GM19025 (cell line): Measurements from ENCODE around the gene ADGRG6.

Experiments used
- ATAC-seq: cut with Tn5 transposase; IDR thresholded peaks from one replicate; pipeline ENCODE4 v1.9.1; 2021; ENCODE audit warnings: mild to moderate bottlenecking, low read depth, moderate library complexity; ENCODE audit not compliant: unreplicated experiment

ADGRG6 gene

DNA sequence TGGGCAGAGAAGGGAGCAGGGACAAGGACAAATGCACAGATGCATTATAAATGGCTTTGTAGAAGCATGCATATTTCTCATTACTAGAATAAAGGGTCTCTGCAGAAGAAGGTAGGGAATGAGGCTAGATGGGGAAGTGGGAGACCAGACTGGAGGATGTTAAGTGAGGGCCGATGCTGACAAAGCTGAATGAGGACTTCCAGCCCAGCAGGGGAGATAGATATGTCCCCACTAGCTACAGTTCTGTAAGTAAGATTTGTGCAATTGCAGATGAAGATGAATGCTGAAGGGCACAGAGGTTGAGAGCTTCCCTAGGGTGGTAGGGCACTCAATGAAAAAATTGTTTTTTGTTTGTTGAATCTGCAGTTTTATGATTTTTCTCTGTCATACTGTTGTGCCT lies 16.9 kb downstream of the ADGRG6 start:
- ATAC-seq = no peak

DNA sequence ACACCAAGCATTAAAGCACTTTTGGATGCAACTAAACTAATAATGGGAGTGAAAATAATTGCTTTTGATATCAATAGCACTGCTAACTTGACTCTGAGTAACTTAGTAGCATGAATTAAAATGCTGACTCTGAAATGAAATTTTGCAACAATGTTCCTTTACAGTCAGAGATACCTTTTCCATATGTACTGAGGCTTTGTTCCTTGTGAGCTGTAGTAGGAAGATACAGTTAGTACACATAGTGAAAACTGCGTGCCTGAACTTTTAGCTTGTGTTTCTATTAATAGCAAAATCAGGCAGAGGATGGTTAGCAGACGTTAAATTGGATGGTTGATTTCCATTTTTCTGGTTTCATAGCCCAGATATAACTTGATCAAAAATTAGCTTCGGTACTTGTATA lies 18.6 kb downstream of the ADGRG6 start:
- no peak for ATAC-seq

DNA sequence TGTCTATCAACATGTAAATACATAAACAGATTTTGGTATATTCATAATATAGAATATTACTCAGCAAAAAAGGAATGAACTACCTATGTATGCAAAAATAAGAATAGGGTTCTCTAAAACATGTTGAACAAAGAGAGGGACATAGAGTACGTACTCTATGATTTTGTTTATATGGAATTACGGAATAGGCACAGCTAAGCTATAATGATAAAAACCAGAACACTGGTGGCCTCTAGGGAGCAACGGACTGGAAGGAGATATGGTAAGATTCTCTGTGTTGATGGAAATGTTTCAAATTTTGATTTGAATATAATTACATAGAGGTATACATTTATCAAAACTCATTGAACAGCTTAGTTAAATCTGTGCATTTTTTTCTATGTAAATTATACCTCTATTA lies 19.6 kb downstream of the ADGRG6 start:
- ATAC-seq = no peak

DNA sequence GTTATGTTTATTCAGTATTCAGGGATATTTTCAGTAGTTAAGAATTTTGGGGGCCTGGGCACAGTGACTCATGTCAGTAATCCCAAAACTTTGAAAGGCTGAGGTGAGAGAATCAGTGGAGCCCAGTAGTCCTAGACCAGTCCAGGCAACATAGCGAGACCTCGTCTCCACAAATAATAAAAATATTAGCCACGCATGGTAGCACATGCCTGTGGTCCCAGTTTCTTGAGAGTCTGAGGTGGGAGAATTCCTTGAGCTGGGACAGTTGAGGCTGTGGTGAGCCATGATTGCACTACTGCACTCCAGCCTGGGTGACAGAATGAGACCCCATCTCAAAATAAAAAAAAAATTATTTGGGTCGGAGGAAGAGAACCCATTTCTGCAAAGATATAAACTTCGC lies 20.3 kb downstream of the ADGRG6 start:
- no peak for ATAC-seq

DNA sequence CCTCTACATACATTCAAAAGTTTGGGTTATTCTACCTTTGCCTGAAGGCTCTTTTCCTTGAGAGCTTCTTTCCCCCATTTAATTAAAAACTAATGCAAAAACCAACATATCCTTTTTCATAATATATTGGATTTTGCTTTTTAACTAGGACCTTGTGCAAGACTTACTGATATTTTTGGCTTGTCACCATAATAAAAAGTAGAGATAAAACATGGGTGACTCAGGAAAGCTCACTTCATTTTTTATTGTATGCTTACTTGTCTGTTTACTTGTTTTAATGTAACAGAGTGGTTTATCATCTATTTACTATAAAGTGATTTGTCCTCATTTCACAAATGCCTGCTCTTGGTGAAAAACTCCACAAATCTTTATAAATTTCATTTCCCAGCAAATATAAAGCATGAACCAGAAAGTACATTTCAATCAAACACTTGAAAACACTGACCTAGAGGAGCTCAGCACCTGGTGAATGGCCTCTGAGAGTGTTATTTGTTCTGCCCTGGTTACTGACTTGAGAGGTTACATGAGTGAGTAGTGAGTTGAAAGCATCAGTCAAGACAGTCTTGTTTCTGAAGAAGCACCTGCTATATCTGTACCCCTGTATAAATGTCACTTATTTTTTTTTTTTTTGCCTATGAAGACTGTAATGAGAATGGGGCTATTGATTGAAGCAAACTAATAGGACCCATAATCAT lies 20.8 kb downstream of the ADGRG6 start:
- ATAC-seq = no peak

DNA sequence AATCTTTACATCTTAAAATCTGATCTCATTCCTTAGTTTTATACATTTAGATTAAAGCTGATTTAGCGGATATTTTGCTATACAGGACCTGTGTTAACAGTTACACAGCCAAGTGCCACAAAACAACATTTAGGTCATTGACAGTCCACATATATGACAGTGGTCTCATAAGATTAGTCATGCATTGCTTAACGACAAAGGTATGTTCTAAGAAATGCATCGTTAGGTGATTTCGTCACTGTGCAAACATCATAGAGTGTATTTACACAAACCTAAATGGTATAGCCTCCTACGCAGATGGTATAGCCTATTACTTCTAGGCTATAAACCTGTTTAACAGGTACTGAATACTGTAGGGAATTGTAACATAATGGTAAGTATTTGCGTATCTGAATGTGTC lies 21.6 kb downstream of the ADGRG6 start:
- ATAC-seq = no peak

DNA sequence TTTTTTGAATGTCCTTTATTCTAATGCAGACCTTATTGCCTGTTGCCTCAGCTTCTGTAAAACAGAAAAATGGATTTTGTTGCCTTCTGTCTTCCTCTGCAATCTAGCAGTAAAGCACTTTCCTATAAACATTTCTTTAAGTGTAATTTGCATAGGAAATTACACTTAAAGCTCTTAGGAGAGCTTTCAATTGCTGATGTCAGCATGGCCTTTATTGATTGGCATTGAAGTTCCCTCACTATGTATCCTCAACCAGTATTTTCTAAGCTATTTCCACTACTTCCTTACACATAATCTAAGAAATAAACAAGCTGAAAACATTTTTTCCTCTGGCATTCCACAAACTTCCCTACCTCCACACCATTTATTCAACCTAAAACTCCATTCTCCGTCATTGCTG lies 22.3 kb downstream of the ADGRG6 start:
- ATAC-seq = no peak

DNA sequence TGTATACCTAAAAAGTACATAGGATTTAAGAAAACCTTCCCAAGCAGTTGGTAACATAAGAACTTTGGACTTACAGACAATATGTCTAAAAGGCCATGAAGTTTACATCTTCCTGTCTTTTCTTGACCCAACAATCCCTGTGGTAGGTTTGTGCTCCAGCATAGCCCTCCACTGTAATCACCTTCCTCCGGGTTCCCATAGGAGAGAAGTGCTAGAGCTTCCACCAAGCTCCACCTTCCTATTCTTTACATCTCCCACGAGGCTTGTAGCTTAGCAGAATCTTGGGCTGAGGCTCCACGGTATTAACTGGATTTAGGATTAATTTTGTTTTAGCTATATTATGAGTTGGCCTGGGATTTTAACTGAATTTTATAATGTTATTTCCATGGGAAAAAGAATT lies 23.3 kb downstream of the ADGRG6 start:
- ATAC-seq = no peak

DNA sequence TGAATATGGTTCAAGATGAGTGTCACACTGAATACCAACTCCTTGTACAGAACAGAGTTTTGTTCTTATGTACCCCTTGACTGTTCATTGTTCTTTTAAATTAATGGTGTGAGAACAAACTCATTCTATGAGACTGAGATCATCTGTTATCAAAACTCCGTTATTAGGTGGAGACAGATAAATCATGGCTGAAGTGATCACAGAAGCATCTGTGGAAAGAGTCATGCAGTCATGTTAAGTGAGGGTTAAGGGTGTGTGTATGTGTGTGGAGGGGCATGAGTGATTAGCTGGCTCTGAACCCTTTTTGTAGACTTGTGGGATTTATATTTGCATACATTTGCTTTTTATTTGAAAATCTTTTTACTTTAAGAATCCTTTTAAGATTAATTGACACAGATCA lies 24.7 kb downstream of the ADGRG6 start:
- ATAC-seq = no peak

DNA sequence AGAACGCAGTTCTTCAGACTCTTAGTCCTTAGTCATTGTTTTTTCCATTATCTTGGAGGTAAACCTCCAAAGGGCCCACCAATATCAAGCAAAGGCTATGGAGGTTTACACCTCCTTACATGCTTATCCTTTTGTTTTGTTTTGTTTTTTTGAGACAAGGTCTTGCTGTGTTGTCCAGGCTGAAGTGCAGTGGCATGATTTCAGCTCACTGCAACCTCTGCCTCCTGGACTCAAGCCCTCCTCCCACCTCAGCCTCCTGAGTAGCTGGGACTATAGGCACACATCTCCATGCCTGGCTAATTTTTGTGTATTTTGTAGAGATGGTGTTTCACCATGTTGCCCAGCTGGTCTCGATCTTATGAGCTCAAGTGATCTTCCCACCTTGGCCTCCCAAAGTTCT lies 26.3 kb downstream of the ADGRG6 start:
- ATAC-seq = no peak

DNA sequence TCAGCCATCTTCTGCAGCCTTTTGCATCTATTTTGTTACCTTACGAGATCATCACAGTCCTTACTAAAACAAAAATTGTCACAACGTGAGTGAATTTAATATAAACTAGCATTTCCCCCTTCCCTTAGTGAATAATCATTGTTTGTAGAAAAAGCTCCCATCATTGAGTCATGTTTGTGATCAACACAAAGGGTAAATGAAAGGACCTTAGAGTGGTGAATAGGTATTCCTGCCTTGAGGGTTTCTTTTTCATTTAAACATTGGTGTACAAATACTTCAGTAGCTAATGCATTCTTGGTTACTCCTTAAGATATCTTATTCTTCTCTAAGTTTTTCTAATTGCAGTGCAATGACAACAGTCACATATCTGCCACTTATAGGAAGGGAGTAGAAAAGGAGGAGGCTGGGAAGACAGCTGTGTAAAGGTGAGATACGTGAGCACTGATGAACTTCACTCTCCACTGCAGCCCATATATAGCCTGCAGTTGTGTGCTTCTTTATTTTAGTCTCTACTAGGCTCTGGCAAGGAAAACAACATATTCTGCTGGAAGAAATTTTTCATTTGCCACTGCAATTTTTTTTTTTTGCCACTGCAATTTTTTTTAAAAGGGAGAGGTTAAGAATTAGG lies 27.8 kb downstream of the ADGRG6 start:
- no peak for ATAC-seq

DNA sequence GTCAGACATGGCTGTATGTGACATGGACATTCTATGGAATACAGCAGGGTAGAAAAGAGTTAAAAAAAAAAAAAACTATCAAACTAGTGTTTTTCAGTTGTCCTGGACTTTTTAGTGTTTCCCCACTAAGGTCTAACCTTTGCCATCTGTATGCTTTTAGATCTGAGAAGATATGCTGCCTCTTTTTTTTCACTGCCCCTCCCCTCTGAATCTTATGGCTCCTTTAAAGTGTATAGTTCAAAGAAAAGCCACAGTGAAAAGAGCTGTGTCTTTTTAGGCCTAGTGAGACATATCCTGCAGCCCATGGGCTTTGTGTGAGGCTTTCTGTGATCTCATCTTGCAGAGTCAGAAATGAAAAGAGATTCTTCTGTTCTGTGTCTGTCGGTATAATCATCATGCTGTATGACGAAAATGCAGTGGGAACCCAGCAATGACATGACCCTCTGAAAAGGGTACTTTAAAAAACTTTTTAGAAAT lies 29.3 kb downstream of the ADGRG6 start:
- no peak for ATAC-seq

DNA sequence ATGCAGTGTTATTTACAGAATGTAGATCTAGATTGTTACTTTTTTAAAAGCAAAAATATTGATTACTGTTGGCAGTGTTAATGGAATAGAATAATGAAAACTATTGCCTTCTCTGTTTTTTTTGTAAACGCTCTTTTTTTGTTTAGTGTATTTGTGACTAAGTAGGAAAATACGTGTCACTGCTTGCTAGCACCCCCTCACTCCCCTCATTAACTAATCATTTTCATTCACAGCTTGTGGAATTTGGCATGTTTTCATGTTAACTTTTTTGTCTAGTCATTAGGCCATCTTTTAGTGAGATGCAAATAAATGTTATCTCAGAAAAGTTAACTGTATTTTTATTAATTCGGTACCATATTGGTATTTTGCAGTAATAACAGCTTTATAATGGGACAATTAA lies 29.8 kb downstream of the ADGRG6 start:
- ATAC-seq = no peak

DNA sequence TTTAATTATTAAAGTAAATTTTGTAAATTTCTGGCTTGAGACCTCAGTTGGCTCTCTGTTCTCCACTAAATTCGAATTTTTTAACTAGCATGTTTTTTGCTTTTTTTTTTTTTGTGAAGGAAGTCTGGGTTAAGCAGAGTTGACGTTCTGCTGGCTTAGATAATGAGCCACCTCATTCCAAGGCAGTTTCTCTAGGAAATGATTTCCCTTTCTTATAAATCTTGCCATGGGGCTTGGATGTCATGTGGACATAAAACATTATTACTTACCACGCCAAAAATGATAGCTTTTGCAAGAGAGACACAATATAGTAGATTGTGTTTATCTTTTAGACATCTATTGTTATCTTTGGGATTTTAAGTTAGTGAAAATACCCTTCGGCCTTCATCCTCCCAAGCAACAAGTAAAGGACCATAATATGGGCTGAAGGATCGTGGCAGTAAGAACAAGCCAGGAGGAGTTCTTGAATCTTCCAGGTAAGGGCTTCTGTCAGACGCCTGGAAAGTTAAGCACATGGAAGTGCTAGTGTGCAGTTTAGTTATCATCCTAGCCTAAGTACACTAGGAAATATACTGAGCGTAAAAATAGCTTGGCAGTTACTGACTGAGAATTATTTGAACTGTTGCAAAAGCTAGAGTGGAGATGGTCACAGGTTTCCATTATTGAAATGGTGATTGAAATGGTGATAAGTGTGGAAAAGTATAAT lies 30.7 kb downstream of the ADGRG6 start:
- ATAC-seq = no peak

DNA sequence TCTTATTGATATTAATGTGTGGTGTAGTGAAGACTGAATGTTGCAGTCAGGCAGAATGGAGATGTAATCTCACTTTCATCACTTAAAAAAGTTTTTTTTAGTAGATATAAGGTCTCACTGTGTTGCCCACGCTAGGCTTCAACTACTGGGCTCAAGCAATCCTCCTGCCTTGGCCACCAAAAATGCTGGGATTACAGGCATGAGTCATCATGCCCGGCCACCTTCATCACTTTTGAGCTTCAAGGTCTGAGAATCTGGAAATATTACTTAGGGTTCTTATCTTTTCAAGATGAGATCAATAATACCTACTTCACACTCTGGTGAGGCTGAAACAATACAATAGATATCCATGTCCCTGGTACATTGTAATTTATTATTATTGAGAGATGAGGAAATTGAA lies 31.6 kb downstream of the ADGRG6 start:
- ATAC-seq = no peak

DNA sequence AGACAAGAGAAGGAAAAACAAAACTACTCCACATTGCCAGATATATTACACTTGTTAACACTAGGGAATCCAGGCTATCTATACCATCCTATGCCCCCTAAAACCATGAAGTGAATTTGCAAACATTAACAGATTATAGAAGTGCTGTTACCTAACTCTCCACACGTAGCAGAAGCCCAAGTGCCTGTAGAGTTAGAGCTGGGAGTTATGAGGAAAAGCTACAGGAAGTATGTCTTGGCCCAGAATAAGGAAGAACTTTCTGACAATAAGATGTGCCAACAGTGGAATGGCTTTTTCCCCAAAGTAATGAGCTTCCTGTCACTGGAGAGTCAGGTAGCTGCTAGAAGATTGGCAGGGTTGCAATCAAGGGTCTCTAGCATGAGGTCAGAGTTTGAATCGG lies 32.5 kb downstream of the ADGRG6 start:
- ATAC-seq = no peak

DNA sequence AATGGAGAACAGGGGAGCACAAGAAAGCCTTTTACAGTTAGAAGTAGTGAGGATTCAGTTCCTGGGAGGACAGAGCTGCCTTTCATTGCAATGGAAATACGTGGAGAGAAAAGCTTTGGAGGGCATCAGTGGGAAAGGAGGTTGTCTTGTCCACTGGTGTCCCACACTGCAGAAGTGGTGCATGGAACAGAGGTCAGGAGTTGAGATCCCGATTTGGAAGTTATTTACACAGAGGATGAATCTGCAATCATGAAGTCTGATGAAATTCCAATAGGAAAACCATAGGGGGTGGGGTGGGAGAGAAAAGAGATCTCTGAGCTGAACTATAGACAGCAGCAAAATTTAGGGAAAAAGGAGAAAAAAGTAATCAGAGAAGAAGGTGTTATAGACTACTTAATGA lies 33.6 kb downstream of the ADGRG6 start:
- no peak for ATAC-seq

DNA sequence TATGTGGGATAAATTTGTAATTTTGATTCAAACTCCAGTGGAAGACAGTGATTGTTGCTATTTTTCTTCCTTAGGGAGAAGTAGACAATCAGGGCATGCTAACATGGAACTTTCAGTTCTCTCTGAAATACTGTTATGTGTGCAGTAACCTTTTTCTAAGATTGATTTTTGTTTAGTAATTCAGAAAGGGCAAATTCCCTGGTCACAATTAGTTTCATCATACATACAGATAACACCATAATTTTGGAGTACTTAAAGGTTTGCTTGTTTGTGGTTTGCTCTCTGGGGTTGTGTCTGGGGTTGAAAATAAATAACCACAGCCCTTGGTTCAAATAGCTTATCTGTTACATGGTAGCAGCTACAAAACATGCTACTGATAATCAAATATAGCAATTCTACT lies 34.4 kb downstream of the ADGRG6 start:
- ATAC-seq = no peak

DNA sequence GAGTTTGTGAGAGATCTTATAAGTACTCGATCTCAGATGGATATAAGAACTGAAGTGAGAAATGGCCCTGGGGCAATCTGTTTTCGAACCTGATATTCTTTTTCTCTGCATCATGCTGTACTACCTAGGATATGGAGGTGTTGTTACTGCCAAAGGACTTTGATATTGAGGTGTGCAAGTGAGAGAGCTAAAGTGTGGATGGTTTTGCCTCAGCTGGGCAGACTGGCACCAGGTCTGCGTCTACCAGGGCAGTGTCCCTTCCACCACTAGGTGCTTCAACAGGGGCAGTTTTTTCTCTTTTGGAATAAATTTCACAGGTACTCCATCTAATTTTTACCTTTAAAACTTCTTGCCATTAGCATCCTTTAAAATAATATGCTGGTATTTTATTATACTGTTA lies 35.0 kb downstream of the ADGRG6 start:
- ATAC-seq = no peak

DNA sequence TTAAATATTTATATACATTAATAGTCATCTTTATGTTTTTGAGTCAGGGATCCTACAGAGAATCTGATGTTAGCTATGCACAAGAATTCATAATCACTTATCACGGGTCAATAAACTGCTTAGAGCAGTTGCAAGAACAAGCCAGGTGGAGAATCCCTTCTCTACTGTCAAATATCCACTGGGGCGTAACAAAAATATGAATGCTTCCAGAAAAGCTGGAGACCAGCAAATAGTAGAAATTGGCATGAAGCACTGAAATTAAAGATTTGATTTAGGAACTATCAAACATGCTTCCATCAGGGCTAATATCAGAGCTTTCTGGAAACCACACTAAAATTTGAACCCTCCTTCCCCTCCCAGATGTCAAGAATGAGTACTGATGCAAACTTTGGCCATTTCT lies 37.3 kb downstream of the ADGRG6 start:
- ATAC-seq = no peak

DNA sequence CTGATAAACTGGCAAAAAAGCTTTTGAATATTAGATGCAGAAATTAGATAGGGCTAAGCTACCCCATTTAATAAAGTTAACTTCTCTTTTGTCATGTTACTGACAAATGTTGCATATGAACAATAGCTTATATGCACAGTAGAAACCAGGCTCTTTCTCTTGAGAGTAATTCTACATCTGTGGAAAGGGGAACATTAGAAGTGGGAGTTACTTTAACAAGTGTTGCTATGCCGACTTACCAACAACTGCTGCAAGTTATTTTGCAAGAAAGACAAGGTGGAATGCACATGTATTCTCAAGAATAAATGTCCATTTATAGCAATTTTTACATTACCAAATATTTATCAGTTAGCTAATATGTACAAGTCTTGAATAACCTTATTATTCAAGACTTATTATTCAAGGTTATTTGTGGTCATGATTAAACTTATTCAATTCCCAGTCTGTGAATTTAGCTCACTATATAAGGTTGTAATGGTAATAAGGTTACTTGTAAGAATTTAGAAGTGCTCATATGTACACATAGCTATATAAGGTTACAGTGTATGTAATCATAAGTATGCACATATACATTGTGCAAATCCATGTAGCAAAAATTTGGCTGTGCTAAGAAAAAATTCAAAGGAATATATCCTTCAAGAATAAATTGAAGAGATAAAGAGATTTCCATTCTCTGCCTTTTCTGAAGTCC lies 38.3 kb downstream of the ADGRG6 start:
- ATAC-seq = no peak
